NAMALWA (cell line): ENCODE data around the gene BAZ1B.
"Not testable (repeated sequence)": the region's sequence is repeated elsewhere in the genome, so short reads cannot be mapped to it uniquely, and the experiment has no call there.

Experiments
- DNase-seq: peaks from one replicate; pipeline ENCODE4 v3.0.0-alpha.2; 2015; ENCODE audit warnings: low spot score

BAZ1B gene

GRCh38 chr7:73503229-73503628 lies 18.9 kb downstream of the BAZ1B start:
- no peak for DNase-seq

- no peak for DNase-seq
These were observed 25.5 kb downstream of the BAZ1B start for GRCh38 chr7:73496626-73497025.

GRCh38 chr7:73495507-73495906 lies 26.6 kb downstream of the BAZ1B start:
- not testable (repeated sequence) for DNase-seq

- DNase-seq, result no peak
These were observed 32.1 kb downstream of the BAZ1B start for GRCh38 chr7:73489976-73490375.

GRCh38 chr7:73487486-73487885 lies 34.6 kb downstream of the BAZ1B start:
- DNase-seq, result no peak

- no peak for DNase-seq
These were observed 38.9 kb downstream of the BAZ1B start for GRCh38 chr7:73483171-73483570.

DNA sequence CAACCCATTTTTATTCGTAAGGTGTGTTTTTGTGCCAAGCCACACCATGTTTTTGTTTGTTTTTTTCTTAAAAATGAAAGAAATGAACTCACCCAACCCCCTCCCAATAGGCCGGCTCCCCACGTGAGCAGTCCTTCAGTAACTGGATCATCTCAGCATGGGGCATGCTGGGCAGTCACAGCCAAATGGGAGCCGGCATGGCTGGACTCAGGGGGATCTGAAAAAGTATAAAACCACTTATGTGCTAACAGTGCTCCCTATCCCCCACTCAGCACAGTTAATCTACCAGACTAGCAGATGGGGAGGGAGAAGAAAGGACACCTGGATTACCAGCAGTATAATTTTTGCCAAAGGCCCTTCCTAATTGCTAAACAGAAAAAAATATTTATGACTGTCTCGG lies 39.3 kb downstream of the BAZ1B start:
- DNase-seq, result no peak

DNA sequence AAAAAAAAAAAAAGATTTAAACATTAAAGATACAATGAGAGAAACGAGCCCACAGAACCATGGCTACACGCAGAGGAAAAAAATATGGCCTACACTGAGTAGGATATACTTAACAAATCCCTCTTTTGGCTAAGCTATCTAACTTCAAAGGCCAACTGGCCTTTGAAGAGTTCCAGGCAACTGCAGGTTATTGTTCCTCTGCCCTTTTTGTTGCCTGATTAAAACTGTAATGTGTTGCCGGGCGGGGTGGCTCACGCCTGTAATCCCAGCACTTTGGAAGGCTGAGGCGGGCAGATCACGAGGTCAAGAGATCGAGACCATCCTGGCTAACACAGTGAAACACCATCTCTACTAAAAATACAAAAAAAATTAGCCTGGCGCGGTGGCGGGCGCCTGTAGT lies 40.6 kb downstream of the BAZ1B start:
- DNase-seq, result not testable (repeated sequence)

DNA sequence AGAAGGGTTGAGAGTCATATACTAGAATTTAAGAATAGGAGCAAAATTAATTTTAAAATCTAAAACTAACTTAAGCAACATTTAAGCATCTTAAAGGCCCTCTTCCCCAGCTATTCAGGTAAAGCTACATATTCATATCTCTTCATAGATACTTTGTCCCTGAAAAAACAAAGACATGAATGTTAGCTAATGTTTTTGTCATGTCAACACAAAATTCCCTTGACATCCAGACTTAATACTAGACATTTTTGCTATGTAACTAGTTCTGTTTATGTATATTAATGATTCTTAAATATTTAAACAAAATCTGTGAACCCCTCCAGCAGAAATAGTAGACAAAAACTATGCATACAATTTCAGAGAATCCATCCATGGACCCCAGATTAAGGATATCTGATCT lies 43.5 kb downstream of the BAZ1B start:
- no peak for DNase-seq

DNA sequence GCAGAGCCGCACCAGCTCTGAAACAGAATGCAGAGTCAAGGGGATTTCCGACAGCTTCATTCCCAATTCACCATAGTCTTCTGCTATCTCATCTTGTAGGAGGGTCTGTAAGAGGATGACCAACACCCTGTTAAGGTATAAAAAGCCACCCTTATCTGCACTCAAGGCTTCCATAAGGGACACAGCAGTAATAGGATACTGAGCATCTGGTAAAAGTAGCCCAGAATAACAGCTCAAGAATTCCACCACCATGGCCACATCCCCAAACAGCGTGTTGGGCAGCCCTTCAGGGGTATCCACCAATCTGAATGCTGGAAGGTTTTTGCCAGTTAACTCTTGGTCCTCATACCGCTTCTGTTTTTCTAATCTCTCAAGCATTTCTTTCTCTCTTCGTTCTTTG lies 44.7 kb downstream of the BAZ1B start:
- no peak for DNase-seq

DNA sequence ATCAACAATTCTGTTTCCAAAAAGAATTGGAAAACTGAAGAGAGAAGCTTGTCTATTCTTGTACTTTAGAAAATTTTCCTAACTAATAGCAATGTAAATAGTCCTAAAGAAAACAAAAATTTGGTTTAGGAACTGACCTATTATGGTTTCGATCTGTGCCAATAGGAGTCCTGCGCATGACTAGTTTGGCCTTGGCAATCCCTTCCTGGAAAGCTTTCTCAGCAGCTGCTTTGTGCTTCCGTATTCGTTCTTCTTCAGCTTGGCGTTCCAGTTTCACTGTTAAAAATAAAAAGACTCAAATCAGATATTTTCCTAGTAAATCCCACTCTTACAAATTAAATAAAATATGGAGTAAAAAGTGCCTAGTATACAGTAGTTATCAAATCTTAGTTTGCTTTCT lies 51.9 kb downstream of the BAZ1B start:
- DNase-seq, result no peak

- DNase-seq, result not testable (repeated sequence)
These were observed 55.0 kb downstream of the BAZ1B start for GRCh38 chr7:73467046-73467445.

GRCh38 chr7:73466112-73466511 lies 56.0 kb downstream of the BAZ1B start:
- no peak for DNase-seq

- DNase-seq, result no peak
These were observed 58.1 kb downstream of the BAZ1B start for GRCh38 chr7:73463966-73464365.

- DNase-seq, result no peak
These were observed 58.8 kb downstream of the BAZ1B start for GRCh38 chr7:73463260-73463659.

DNA sequence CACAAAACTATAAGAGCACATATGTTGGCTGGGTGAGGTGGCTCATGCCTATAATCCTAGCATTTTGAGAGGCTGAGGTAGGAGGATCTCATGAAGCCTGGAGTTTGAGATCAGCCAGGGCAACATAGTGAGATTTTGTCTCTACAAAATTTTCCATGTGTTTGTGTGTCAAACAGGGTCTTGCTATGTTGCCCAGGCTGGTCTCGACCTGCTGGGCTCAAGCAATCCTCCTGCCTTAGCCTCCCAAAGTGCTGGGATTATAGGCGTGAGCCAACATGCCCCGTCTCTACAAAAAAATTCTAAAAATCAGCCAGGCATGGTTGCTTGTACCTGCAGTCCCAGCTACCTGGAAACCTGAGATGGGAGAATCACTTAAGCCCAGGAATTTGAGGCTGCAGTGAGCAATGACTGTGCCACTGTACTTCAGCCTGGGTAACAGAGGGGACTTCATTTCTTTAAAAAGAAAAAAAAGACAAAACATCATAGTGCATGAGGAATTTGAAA lies 60.3 kb downstream of the BAZ1B start:
- DNase-seq, result no peak

GRCh38 chr7:73454424-73454823 lies 67.7 kb downstream of the BAZ1B start:
- DNase-seq, result no peak

DNA sequence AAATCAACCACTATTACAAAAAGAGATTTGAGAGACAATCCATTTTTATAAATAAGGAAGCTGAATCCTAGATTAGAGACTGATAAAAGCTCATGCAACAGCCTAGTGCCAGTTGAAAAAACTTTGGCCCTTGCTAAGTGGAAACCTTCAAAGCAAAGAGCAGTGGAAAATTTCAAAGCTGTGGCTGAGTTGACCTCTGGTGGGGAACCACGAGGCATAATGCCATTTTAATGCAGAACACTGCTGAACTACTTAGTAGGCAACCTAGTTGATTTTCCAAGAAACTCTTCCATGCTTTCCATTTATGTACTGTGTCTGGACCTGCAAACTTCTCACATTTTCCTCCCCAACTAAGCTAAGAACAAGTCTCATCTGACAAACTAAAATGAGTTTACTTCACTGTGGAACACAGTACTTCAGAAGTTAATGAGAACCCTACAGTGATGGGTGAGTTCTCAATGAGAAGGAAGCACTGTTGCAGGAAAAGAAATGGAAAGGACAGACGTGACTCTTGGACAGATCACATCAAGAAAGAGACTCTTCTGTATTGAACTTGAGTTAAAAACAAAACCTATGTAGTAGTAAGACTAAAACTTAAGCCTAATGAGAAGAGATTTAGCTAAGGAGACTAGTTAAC lies 69.0 kb downstream of the BAZ1B start:
- DNase-seq, result peak; percentile 31

- DNase-seq, result peak; percentile 80
These were observed 70.2 kb downstream of the BAZ1B start for GRCh38 chr7:73451780-73452398.

DNA sequence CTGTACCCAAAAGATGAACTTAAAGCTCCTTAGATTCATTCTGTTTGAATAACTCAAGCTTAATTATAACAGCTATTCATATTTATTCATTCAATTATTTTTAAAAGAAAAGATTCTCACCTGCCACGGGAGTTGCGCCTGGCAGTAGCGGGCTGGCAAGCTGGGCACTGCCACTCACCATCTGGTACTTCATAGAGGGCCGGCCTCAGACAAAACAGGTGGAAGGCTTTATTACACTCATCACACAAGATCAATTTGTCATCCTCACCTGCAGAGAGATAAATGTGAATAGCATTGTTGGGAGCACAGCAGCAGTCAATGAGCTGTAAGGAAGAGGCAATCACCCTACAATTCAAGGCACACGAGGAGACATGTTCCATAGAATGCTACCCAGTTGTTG lies 72.7 kb downstream of the BAZ1B start:
- DNase-seq, result no peak

DNA sequence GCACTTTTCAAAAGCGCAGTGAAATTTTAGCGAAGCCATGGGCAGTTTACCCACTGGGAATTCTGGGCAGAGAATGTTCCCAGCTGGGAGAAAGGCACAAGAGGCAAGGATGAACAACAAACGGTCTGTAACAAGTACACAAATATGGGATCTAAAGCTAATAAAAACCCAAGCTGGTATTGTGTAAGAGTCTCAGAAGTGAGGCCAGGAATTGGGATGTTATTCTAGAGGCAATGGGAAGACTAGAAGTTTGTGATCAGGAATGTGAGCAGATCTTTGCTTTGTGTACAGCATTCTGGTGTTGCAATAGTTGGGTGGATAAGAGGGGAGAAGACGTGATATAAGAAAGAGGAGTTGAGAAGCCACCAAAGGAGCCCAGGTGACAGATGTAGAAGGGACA lies 73.5 kb downstream of the BAZ1B start:
- no peak for DNase-seq

GRCh38 chr7:73447121-73447733 lies 74.9 kb downstream of the BAZ1B start:
- DNase-seq, result no peak

DNA sequence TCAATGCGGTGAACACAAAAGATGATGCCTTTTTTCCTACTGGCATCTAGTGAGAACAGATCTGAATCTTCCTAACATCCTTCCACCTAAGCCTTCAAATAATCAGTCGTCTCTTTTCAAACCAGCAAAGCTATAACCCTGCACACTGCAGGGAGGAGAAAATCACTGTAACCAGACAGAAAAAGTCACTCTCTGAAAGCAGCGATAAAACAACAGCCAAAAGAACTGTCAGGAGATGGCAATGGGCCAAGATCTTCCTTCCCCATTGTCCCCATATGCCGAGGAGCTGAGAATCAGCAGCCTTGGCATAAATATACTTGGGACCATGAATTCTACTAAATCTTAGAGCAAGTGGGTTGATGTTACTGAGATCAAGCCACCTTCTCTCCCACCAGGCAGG lies 75.4 kb downstream of the BAZ1B start:
- no peak for DNase-seq
